HG02870 (cell line): Measurements from ENCODE around the gene ADTRP.

Source experiments
- ATAC-seq: cut with Tn5 transposase; IDR thresholded peaks from one replicate; pipeline ENCODE4 v1.9.1; 2021; ENCODE audit warnings: mild to moderate bottlenecking, moderate library complexity; ENCODE audit not compliant: unreplicated experiment

Gene ADTRP

DNA sequence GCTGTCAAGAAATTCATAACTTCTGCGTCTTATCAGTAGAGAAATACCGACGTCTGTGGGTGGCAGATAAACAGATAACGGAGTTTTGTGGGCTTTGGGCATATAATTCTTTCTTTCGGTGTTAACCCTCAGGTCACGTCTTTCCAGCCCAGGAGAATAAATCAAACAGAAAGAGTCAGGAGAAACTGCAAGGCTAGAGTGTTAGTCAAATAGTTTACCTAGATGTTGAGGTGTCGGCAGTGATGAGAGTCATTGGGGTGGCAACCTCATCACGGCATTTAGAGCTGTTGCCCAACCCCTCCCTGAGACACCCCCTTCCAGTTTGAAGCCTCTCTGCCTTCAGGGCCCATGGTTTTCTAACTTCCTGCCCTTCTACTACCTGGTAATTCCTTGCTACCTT, 49.5 kb downstream of the ADTRP start:
- no peak for ATAC-seq

DNA sequence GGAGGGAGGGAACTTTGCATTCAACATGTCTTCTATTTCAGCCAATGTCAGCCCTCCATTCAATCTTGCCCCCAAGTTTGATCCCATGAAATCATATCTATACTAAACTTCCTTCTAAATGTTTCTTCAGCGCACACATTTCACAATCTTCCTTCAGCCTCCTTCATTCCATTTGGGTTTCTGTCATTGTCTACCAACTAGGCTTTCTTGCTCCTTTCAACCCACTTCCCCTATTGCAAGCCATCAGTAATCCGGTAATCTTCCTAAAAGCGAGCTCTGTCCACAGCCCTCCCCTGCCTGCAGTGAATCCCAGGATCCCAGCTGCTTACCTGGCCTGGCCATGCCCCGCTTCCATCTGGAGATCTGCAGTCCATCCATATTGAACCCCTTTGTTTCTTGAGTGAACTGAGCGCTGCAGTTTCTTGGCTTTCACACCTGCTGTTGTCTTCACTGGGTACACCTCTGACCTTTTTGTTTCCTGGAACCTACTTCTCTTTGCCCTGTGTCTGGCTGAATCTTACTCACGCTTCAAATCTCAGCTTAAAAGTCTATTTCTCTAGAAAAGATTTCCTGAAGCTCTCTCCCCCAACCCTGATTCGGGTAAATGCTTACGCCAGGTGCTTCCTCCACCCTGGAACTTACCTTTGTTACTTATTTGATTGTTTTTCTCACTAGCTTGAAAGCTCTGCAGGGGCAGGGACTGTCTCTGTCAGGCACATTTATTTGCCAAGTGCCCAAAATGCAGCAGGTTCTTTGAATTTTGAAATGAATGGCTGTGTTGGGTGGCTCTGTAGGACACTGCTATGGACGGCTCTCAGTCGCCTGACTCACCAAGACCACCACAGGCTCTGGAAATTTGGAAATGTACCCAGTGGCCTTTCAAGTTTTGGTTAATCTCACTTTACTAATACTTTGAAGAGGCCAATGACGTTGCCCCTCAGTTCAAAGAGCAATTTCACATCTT, 50.3 kb downstream of the ADTRP start:
- no peak for ATAC-seq

DNA sequence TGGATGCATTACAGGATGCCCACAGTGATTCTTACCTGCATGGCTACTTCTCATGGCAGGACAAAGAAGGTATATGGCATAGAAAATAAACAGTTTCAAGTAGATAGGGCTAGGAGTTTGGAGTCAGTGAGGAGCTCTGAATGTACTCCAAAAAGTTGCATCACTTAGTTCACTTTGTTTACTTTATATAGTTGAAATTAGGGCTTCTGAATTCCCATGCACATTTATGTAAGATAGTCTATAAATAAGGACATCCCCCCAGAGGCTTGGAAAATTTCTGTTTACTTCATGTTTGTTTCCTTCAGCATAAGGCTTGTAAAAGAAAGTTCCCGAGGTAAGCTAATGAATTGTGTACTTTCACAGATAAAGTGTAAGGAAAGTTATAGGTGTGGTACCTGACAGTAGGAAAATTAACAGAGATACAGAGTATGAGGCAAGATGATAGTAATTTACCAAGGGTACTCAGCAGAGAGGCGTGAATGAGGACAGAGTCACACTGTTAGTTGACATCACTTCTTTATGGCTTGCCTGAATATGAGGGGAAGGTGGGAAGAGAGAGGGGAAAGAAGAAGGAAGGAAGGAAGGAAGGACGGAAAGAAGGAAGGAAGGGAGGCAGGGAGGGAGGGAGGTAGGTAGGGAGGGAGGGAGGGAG, 51.1 kb downstream of the ADTRP start:
- ATAC-seq = no peak

DNA sequence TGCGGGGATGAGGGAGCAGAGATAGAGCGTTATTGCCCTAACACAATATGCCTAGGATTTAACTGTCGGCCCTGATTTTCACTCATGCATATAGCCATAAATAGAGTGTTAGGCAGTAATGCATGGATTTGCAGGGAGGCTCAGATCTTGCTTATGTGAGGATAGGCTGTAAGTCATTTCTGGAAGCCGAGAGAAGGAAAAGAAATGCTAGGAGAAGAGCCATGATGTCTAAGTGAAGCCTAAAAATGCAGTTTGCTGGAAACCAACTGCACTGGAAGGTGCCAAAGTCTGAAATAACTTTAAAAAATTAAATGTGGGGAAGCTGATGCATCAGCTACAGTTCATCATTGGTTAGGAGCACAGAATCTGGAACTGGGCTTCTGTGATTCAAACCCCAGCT, 54.3 kb downstream of the ADTRP start:
- no peak for ATAC-seq

DNA sequence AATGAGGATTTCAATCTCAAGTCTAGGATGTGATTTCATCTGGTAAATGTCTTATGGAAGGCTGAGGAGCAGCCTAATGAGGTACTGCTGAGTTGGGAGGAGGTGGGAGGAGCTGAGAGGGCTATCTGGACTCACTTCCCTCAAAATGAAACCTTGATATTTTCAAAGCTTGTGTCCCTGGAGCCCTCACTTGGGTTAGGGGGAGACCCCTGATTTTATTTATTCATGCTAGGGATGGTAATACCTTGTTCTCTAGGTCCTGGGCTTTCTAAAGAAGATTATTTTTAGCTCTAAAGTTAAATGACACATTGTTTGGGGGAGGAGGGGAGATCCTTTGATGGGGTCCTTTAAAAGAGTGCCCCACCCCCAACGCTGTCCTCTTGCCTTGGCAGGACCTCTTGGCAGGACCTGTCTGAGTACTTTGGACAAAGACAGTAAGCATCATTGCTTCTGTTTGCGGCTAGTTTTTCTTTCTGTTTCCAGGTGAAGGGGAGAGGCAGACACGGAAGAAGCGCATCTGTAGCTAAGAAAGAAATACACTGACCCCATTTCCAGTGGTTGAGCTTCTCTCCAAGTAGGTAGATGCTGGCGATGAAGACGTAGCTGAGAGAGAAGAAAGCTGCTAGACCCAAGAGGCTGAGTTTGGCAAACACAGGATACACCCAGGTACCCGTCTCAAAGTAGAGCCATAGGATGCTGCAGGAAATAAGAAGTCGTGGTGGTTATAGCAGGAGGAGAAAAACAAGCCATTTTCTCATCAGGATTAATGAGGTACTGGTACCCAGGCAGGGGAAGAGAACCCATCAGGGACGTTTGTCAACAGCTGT, 55.6 kb downstream of the ADTRP start:
- ATAC-seq = peak; percentile 48

DNA sequence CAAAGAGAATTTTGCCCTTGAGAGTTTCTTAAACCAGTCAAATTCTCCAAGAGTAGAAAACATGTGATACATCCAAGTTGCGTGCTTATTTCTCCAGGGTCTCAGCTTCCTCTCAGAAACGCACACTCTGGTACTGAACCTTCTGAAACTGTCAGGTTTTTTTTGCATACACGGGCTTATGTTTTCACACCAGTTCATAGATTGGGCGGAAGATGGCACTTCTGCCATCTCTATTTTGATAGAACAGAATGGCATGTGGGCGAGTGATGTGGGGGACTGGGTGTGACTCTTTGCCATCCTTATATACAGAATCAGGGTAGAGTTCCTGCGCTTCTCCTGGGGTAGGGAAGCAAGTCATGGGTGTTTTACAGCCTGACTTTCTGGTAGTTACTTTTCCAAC, 56.4 kb downstream of the ADTRP start:
- no peak for ATAC-seq

DNA sequence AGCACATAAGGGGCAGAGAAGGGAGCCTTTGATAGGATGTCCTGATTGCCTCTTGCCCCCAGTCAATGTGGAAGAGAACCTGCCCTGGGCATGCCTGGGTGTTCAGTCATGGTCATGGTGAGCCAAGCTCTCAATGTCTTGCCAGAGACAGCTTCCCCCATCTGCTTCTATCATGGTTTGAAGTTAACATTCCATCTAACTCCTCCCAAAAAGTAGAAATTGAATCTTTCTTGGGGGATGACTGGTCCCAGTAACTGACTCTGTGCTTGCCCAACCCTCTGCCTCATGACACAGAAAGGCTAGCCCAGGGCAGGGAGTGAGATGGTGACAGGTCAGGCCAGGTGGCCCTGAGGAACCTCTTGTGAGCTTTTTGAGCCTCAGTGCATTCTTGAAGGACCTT, 60.1 kb downstream of the ADTRP start:
- no peak for ATAC-seq

DNA sequence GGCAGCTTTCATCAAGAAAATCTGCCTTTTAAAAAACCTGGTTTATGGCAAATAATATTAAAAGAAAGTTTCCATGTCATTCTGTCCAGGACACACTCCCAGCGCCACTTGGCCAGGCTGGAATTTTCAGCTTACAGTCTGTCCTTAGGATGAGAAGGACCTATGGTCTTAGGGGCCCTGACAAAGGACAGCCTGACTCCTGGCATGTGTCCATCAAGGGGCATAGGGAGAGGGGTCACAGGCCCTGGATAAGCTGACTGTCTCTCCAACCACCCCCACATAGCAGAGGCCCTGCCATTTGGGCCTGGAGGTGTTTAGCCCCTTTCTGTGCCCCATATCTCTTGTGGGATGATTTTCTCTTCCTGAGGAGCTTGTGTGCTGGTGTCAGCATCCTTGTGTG, 60.6 kb downstream of the ADTRP start:
- no peak for ATAC-seq

DNA sequence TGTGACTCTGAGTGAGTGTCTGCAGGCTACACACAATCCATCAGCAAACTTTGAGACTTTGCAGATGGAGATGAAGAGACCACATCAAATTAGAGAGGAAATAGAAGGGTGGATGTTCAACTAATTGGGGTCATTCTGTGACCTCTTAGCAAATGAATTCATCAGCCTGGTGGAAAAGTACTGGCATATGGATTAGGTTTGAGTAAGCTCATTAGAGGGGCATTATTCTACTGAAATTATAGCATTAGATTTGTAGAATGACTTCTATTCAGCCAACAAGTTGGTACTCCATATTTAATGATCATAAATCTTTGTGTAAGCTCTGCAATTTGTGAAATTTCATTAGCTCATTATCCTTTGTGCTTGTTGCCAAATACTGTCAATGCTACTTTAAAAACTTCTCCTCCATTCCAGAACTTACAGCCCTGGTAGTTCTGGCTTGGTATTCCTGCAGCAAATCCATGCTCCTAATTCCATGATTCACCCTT, 63.8 kb downstream of the ADTRP start:
- no peak for ATAC-seq

DNA sequence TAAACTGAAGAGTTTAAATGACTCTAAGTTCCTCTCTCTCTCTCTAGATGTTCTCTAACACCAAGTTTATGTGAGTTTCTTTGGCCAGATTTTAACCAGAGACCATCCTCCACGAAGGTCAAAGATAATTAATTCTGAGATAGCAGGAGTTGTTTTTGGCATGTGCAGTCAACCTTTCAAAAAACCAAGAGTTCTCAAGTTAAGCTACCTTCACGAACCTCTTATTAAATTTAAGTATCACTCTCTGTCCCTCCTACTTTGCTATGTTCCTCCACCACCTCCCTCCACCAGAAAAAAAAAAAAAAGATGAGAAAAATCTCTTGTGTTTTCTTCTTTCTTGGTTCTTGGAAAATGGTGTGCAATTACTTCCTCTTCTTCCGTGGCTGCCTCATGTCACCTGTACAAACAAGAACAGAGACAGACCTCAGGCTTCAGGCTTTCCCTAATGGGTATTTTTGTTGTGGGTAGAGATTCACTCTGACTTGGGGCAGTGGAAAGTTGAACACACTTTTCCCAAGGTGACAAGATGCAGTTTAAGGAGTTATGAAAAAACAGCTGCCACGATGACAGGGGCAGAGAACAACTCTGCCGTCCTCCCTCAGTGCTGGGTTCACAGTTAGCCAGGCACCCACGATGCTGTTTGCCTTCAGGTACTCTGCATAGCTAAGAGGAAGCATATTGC, 64.3 kb downstream of the ADTRP start:
- ATAC-seq = peak; percentile 55

DNA sequence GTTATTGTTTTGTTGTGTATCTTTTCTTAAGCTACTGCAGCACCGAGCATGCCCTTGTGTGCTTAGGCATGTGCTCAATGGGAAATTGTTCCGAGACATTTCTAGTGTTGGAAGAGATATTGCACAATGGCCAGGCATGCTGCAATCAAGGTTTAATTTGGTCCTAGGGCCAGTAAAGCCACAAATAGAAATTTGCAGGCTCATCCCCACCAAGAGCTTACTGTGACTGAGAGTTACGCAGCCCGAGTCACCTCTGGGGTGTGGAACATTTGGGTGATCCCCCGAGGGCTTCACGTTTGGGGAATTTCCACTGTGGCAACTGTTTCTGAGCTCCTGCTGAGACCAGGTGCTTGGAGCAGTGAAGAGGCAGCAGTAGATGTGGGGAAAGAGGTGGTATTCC, 65.8 kb downstream of the ADTRP start:
- ATAC-seq = no peak

DNA sequence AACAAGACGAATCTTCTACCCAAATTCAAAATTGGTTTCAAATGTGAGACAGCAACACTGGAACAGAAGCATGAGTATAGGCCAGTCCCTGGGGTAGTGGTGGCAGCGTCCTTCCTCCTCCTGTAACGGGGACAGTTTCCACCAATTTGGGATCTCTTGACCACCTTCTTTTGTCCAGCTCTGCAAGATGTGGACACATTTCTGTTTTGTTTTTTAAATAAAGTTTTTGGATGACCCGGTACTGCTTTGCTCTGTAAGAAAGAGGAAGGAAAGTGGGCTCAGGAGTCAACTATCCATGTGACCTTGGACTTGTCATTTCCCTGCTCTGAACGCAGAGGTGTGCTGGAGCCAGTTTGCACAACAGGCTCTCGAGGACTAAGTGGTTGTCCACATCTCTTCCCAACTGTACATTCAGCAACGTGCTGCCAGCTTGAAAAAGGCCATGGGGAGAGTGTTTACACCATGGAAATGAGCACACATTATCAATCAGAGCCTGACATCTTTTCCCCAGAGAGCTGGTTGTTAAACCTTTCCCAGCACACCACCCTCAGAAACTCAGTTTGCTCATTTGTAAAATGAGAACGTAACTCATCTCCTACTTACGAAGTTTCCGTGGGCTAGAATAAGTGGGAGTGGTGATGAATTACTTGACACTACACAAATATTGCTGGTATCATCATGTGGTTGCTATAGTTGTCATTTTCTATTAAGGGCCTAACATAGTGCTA, 66.5 kb downstream of the ADTRP start:
- ATAC-seq = no peak

DNA sequence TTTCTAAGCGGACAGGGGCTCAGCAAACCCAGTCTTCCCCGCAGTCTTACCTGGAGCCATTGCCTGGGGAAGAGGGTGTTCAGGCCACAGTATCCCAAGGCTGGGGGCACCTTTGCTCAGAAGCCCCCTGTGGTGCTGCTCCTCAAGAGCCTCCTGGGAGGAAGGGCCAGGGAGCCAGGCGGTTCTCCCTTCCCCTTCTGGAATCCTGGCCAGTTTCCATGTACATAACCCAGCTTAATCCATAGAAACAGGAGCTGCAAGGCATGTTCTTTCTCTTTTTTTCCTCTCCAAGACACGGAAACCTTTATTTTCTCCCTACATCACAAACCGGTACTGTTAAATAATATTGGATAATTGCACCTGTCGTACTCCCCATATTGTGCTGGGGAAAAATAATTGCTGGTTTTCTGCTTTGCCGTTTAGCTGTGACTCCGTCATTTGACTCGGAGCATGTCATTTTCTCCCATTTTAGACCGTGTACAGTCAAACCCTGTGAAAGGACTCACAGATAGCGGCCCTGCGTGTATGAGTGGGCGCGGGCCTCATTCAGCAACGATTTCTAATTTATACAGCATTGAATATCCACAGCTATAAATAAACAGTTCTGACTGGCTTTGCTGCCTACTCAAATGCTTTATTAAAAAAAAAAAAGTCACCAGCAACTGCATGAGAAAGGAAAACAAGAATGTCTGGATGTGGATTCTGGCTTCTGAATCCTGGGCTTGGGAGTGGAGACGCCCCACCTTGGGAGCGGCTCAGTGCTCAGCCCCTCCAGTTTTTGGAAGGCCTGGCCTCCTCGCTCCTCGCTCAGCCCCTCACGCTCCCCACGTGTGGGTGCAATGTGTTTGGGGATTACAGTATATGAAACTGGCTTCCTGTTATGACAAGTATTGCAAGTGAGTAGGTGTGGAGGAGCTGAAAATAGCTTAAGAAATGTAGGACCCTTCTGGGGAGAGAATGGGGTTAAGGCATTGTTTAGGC, 67.3 kb downstream of the ADTRP start:
- ATAC-seq = peak; percentile 34

DNA sequence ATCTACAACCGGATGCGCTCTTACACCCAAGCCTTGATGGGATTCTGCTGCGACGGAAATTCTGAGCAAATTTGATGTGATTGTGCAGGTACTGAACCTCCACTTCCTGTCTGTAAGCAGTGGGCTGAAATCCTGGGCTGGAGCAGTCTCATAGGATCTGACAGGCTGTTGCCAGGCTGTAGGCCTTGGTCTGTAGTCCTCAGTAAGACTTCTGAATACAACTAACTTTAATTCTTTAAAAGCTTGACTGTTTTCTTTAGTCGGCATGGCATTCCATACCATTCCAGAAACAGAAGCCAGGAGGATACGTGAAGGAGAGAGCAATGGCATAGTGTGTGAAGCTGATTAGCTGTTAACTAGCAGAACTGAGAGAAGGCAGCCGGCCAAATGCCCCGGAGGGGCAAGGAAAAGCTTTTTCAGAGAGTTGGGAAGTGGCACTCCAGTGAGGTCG, 68.3 kb downstream of the ADTRP start:
- no peak for ATAC-seq

DNA sequence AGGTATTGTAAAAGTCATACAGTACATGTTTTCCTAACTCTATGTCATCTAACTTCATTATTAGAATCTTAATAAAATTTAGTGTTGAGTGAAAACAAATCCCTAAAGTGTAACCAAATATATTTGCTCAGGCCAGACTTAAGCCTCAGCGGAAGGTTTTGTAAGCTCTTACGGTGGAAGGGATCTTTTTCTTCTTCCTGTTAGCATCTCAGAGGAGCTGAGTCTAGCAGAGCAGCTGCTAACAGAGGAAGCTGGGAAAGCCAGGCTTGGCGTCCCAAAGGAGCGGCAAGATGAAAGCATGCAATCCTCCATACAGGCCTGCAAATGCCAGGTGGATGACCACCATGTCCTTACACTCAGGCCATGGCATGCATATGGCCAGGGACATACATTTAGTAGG, 72.4 kb downstream of the ADTRP start:
- no peak for ATAC-seq

DNA sequence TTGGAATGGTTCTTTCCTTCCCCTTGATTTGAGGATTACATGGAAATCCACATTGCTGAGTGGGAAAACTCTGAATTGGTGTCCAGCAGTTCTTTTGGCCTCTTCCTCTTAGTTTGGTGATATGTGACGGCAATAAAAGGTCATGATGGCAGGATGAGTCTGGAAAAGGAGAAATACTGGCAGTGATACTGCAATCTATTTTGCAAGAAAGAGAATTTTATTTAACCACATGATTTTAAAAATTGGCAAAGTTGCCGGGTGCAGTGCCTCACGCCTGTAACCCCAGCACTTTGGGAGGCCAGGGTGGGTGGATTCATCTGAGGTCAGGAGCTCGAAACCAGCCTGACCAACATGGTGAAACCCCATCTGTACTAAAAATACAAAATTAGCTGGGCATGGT, 73.1 kb downstream of the ADTRP start:
- no peak for ATAC-seq

DNA sequence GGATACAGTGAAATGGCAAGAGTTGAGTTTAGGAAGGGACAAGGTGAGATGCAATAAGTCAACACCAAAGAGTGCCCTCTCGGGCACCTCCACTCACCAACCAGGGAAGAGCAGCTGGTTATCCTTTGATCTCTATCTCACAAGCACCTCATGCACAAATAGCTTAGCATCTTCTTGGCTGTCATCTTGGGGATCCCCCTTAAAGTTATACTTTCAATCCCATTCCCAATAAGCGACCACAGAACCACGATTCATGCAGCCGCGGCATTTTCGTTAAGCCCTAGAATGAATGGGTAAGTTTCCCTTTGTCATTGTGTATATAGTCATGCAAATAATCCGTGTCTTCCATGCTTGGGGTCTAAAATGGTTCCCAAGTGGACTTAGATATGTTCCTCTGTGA, 73.5 kb downstream of the ADTRP start:
- ATAC-seq = no peak

DNA sequence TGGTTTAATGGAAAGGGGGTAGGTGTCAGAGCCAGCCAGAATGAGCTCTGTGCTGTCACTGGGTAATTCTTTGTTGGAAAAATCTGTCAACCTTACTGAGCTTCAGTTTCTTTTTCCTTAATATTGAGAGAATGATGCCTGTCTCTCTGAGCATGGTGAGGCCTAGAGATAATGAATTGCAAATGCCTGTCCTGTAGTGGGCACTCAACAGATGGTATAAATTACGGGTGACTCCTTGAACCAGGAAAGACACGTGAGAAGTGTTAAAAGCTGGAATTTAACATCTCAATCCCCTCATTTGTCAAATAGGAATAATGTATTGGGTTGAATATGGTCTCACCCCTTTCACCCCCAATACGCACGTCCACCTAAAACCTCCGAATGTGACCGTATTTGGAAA, 74.9 kb downstream of the ADTRP start:
- ATAC-seq = no peak
